RWPE1 (cell line): ENCODE measurements around the gene NADK2.

Experiments used
- CTCF ChIA-PET: fragments of 350-600 bp; sonication (Branson Sonifier 250); formaldehyde crosslinking; extraction: SDS; loops from one replicate; lab custom pipeline; 2021; lab: Yijun Ruan, JAX
- POLR2A ChIA-PET: fragments of 400-600 bp; formaldehyde crosslinking; extraction: SDS; loops from one replicate; lab custom pipeline; 2020; ENCODE audit warnings: antibody characterized with exemption; ENCODE audit not compliant: low non-redundant PET; lab: Yijun Ruan, JAX
- DNase-seq: peaks from one replicate; pipeline ENCODE4 v3.0.0; 2012; ENCODE audit warnings: low spot score
- H3K27ac ChIP-seq: fragments of 450-650 bp; 2 replicates; pipeline ENCODE4 v1.5.1; 2017
- CTCF ChIP-seq: fragments of 450-650 bp; conservative IDR thresholded peaks from 2 replicates; pipeline ENCODE4 v1.5.1; 2017; ENCODE audit warnings: low read depth, mild to moderate bottlenecking

NADK2 gene

GRCh38 chr5:36267905-36268304 is 26.2 kb upstream of the NADK2 start:
- TF ChIP-seq CTCF = no peak
- ChIA-PET CTCF (no interaction called here), POLR2A (no interaction called here)
- DNase-seq = no peak
- no peak overlapping the region for H3K27ac ChIP-seq

GRCh38 chr5:36264202-36264760 is 22.6 kb upstream of the NADK2 start:
- no peak overlapping the region for H3K27ac ChIP-seq
- no peak for TF ChIP-seq CTCF
- ChIA-PET CTCF (interaction anchor here (0.7 to 2.0 kb wide), 3 partner anchors 9 to 428 kb away, joined by 3 to 9 read pairs (median 5); no protein-coding TSS in a partner anchor), POLR2A (no interaction called here)
- no peak for DNase-seq

GRCh38 chr5:36261186-36261585 is 19.5 kb upstream of the NADK2 start:
- ChIA-PET POLR2A (no interaction called here), CTCF (interaction anchor here (1.1 kb wide), 1 partner anchor 435 kb away, joined by 4 read pairs; no protein-coding TSS in a partner anchor)
- TF ChIP-seq CTCF = no peak
- H3K27ac ChIP-seq = no peak overlapping the region
- DNase-seq = no peak

GRCh38 chr5:36253575-36253974 is 11.8 kb upstream of the NADK2 start:
- TF ChIP-seq CTCF = no peak
- POLR2A ChIA-PET = no interaction called here
- H3K27ac ChIP-seq = no peak overlapping the region
- no peak for DNase-seq
- CTCF ChIA-PET = no interaction called here

GRCh38 chr5:36252722-36253365 is 11.1 kb upstream of the NADK2 start:
- H3K27ac ChIP-seq = no peak overlapping the region
- ChIA-PET POLR2A (no interaction called here), CTCF (interaction anchor here (0.7 kb wide), 1 partner anchor 63 kb away, joined by 3 read pairs; no protein-coding TSS in a partner anchor)
- no peak for TF ChIP-seq CTCF
- DNase-seq = no peak

- no peak for DNase-seq
- H3K27ac ChIP-seq = no peak overlapping the region
- ChIA-PET POLR2A (no interaction called here), CTCF (no interaction called here)
- no peak for TF ChIP-seq CTCF
Observed at GRCh38 chr5:36251218-36251617, 9.5 kb upstream of the NADK2 start.
